Measurements from ENCODE around the gene GPR156. TPM values are rescaled to one million over a fixed set of nuclear protein-coding genes. Genes with fewer than 3 reads are reported as not detected.

GPR156 gene
- total and polyA plus RNA-seq, 12 donors: 0.29 to 1.5 (median 0.59) TPM

DNA sequence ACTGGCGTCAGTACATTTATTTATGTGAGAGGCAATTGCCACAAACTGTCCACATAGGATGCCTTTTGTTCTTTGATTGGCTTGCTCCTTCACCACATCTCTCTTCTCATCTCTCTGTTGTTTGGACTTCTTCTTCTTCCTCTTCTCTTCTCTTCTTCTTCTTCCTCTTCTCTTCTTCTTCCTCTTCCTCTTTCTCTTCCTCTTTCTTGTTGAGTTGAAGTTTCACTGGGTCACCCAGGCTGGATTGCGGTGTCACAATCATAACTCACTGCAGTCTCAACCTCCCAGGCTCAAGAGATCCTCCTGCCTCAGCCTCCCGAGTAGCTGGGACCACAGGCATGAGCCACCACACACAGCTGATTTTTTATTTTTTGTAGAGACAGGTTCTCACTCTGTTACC, 123.1 kb downstream of the GPR156 start:
- no peak for DNase-seq
- no peak overlapping the region for H3K4me3 ChIP-seq
- TF ChIP-seq, protein P1, sequence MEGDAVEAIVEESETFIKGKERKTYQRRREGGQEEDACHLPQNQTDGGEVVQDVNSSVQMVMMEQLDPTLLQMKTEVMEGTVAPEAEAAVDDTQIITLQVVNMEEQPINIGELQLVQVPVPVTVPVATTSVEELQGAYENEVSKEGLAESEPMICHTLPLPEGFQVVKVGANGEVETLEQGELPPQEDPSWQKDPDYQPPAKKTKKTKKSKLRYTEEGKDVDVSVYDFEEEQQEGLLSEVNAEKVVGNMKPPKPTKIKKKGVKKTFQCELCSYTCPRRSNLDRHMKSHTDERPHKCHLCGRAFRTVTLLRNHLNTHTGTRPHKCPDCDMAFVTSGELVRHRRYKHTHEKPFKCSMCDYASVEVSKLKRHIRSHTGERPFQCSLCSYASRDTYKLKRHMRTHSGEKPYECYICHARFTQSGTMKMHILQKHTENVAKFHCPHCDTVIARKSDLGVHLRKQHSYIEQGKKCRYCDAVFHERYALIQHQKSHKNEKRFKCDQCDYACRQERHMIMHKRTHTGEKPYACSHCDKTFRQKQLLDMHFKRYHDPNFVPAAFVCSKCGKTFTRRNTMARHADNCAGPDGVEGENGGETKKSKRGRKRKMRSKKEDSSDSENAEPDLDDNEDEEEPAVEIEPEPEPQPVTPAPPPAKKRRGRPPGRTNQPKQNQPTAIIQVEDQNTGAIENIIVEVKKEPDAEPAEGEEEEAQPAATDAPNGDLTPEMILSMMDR (IDR thresholded peaks at IDR 0.05): no peak
- no peak for TF ChIP-seq POLR2A (IDR thresholded peaks at IDR 0.05)
- H3K27ac ChIP-seq: no peak overlapping the region
- no peaks in the 10 kb centered on the region for H3K36me3 ChIP-seq (replicated peaks in 1 of 2)
- no peaks in the 10 kb centered on the region for H3K4me1 ChIP-seq (replicated peaks in 1 of 2)
- H3K27me3 ChIP-seq: no peaks in the 10 kb centered on the region
- intact Hi-C loops (cut with DNase I): loop anchor here in 1 of 2 donors (10.0 kb wide), 1 partner anchor 267 kb away; no protein-coding TSS in a partner anchor
- 73 to 80% (median 75%) methylated on average over 3 of the region's 3 CpGs for WGBS, 4 donors
- H3K9me3 ChIP-seq (replicated peaks in 1 of 3): no peaks in the 10 kb centered on the region

DNA sequence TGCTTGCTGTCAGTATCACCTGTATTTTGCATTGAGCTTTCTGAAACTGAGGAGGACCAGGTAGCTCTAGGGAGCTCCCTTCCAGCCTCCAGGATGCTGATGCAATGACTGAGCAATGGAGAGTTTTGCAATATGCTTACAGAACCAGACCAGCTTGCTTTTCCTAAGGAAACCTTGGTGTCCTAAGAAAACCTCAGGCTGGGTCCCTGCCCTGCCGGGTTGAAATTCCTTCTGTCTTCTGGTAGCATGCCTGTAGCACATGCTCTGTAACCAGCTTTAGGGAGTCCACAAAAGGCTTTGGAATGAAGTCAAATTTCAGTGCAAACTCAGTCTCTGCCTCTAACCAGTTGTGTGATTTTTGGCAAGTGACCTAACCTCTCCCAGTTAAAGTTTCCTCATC, 125.0 kb downstream of the GPR156 start:
- TF ChIP-seq POLR2A (IDR thresholded peaks at IDR 0.05): no peak
- TF ChIP-seq, protein P1 (IDR thresholded peaks at IDR 0.05): no peak
- H3K4me3 ChIP-seq: no peak overlapping the region
- intact Hi-C loops (cut with DNase I): loop anchor here in 1 of 2 donors (10.0 kb wide), 1 partner anchor 265 kb away; no protein-coding TSS in a partner anchor
- H3K9me3 ChIP-seq (replicated peaks in 1 of 3): peaks cover 0 to 4% (median 0%) of the 10 kb centered on the region in 3 donors
- H3K4me1 ChIP-seq (replicated peaks in 1 of 2): no peaks in the 10 kb centered on the region
- no peaks in the 10 kb centered on the region for H3K36me3 ChIP-seq (replicated peaks in 1 of 2)
- WGBS, 4 donors: 38 to 46% (median 39%) methylated on average over 1 of the region's 1 CpG
- no peak overlapping the region for H3K27ac ChIP-seq
- no peaks in the 10 kb centered on the region for H3K27me3 ChIP-seq
- DNase-seq: peak in 5 of 7 donors; percentile 44 to 78 (median 52)

DNA sequence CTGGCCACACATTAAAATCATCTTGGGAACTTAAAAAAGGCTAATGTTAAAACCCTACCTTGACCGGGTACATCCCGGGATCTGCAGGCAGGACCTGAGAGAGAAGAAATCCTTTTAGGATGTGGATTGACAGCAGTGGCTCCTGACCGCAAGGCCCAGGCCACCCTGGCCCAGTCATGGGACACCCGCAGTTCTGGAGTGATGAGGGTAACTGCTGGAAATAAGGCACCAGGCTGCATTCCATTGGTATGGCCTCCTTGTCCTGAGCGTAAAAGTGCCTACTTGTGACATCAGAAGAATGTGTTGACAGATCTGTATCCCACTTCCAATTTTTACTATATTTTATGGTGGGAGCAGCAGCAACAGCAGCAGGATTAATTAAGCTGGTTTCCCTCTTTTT, 127.3 kb downstream of the GPR156 start:
- no peak overlapping the region for H3K4me3 ChIP-seq
- H3K27ac ChIP-seq: no peak overlapping the region
- intact Hi-C loops (cut with DNase I): no loop called here
- H3K27me3 ChIP-seq: no peaks in the 10 kb centered on the region
- H3K9me3 ChIP-seq (replicated peaks in 1 of 3): peaks cover 0 to 8% (median 0%) of the 10 kb centered on the region in 3 donors
- no peak for DNase-seq
- no peak for TF ChIP-seq POLR2A (IDR thresholded peaks at IDR 0.05)
- TF ChIP-seq, protein P1 (IDR thresholded peaks at IDR 0.05): no peak
- no peaks in the 10 kb centered on the region for H3K36me3 ChIP-seq (replicated peaks in 1 of 2)
- WGBS, 4 donors: 94 to 98% (median 96%) methylated on average over 5 of the region's 5 CpGs
- H3K4me1 ChIP-seq (replicated peaks in 1 of 2): no peaks in the 10 kb centered on the region

DNA sequence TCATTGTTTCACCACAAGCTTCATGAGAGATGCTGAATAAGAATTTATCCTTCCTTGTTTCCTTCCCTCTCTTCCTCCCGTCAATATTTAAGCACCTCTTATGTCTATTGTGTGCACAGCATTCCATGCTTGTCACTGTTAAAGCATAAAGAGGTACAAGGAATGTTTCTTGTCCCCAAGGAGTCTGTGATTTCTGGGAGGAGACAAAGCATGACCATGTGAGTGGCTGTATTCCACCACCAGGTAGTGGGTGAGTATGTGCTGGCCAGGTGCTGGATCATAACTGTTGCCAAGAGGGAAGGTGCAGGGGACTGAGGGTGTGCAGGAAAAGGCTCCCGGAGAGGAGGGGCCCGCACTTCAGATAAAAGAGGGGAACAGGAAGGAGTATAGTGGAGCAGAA, 127.9 kb downstream of the GPR156 start:
- H3K27me3 ChIP-seq: no peaks in the 10 kb centered on the region
- 65 to 88% (median 83%) methylated on average over 3 of the region's 3 CpGs for WGBS, 4 donors
- intact Hi-C loops (cut with DNase I): no loop called here

More for the DNA sequence above, 127.9 kb downstream of the GPR156 start:
- no peak for DNase-seq
- Histone ChIP-seq H3K9me3 (replicated peaks in 1 of 3) (peaks cover 0 to 8% (median 0%) of the 10 kb centered on the region in 3 donors), H3K4me1 (replicated peaks in 1 of 2) (no peaks in the 10 kb centered on the region), H3K4me3 (no peak overlapping the region), H3K27ac (no peak overlapping the region), H3K36me3 (replicated peaks in 1 of 2) (no peaks in the 10 kb centered on the region)
- TF ChIP-seq, protein P1 (IDR thresholded peaks at IDR 0.05): no peak
- no peak for TF ChIP-seq POLR2A (IDR thresholded peaks at IDR 0.05)

All from adrenal gland (tissue), 12 donors.